GM18867 (cell line): Measurements from ENCODE around the gene BMX.
A peak's percentile ranks its signal among the peaks of the same experiment; 100 is the strongest.

Source experiments
- ATAC-seq: cut with Tn5 transposase; IDR thresholded peaks from one replicate; pipeline ENCODE4 v1.9.1; 2021; ENCODE audit warnings: mild to moderate bottlenecking, moderate library complexity; ENCODE audit not compliant: unreplicated experiment

Gene BMX

DNA sequence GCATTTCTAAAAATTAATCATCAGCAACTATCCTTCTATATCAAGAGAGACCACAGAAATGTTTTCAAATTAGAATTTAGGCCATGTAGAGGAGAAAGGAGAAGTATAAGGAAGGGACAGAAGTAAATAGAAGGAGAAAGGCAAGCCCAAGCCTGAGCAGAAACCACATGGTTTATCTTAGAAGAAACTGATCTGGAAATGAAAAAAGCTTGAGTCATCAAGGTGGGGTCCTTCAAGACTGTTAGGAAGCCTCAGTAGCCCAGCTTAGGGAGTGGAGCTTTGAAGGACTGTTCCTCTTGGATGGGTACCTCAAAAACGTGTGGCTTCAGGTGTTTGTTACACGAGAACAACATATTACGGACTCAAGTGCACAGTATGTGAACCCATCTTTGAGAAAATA is 4.5 kb downstream of the BMX start:
- ATAC-seq, result no peak

DNA sequence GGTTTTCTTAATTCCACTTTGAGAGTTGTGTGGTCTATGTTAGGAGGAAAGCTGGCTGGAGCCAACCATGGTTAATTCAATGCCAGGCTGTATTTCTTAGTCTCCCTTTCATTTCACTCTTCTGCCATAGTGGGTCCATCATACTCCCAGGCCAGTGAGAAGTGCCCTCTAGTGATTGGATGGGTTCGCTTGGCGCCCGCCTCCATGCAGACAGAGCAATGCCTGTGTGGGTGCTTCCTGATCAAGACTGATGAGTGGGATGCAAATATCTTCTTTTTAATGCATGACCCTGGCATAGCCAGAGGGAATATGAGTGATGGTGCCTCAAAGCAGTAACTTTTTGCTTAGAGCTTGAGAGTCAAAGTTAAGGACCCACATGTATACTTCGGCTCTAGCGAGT is 6.4 kb downstream of the BMX start:
- ATAC-seq, result no peak

DNA sequence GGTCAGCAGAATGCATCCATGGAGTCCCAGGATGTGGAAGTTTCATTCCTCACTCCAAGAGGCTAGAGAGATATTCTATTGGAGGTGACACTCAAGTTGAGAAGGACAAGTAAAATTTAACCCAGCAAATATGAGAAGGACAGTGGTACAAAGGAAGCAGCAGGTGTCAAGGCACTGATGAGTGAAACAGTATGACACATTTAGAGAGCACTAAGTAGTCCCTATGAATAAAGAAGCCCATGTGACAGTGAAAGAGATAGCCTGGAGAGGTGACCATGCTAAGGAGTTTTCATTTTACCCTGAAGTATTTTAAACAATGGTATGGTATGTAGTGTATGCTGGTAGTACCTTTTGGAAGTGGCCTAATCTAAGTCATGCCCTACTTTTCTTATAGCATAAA is 9.2 kb downstream of the BMX start:
- ATAC-seq, result no peak

DNA sequence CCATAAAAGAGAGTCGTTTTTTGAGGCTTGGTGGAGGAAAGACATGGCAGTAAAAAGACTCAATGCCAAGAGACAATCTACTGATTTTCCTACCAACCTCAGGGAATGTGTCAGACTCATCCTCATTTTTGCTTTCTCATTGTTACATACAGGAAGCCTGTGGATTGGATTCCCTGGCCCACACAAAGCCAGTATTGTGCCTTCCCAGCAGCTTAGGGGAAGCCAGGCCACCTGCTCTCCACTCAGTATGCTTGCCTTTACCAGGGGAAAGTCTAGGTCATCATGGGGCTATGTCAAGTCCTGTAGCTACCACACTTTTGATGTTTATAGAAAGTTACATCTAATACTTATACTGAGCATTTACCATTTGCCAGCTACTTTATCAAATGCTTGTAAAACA is 11.0 kb downstream of the BMX start:
- ATAC-seq, result no peak

- ATAC-seq, result no peak
Measured at GRCh38 chrX:15512401-15512965, 11.9 kb downstream of the BMX start.

GRCh38 chrX:15514279-15514678 is 13.7 kb downstream of the BMX start:
- ATAC-seq, result no peak

DNA sequence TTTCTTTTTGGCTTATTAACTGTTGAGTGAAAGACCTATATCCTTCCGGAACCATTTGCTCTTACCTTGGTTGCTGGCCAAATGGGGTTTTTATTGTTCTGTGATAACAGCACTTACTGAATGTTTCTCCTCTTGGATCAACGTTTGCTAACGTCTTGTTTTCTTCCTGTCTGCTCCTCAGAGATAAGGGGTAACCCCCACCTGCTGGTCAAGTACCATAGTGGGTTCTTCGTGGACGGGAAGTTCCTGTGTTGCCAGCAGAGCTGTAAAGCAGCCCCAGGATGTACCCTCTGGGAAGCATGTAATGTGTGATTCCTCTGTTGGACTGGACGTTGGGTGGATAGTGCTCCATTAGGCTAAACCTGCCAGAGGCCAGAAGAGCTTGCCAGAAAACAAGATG is 15.3 kb downstream of the BMX start:
- no peak for ATAC-seq

GRCh38 chrX:15522464-15522863 is 21.9 kb downstream of the BMX start:
- ATAC-seq, result no peak

DNA sequence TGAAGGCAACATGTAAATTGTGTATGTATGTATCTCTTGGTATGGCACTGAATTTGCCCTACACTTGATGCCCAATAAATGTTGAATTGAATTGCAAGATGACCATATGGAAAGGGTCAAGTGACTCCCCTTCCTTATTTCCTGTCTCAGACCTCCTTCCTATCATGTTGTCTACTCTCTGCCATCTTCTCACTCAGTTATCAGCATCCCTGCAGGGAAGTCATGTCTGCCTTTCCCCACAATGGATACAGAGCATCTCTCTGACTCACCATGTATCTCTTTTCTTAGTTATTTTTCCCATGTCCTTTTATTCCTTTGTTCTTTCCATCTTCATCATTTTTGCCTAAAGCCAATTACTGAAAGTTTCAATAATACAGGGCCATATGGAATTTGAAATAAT is 22.5 kb downstream of the BMX start:
- no peak for ATAC-seq

- ATAC-seq, result no peak
Measured at GRCh38 chrX:15524417-15524816, 23.8 kb downstream of the BMX start.

- ATAC-seq, result no peak
Measured at GRCh38 chrX:15525664-15526416, 25.2 kb downstream of the BMX start.

GRCh38 chrX:15529165-15529564 is 28.6 kb downstream of the BMX start:
- ATAC-seq, result no peak

DNA sequence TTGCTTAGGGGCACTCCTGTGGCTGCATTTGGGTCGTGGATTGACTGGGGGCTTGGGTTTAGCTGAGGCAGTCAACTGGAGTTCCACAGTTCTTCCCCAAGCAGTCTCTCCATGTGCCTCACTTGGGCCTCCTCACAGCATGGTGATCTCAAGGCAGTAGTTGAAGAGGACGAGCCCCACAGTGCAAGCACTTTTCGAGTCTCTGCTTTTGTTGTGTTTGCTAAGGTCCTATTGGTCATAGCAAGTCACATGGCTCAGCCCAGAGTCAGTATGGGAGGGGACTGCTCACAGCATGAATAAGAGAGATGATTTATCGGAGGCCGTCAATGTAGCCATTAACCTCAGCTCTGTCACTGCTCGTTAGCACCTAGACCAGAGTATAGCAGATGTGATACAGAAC is 29.7 kb downstream of the BMX start:
- ATAC-seq, result no peak

GRCh38 chrX:15546745-15547144 is 46.1 kb downstream of the BMX start:
- ATAC-seq, result no peak

DNA sequence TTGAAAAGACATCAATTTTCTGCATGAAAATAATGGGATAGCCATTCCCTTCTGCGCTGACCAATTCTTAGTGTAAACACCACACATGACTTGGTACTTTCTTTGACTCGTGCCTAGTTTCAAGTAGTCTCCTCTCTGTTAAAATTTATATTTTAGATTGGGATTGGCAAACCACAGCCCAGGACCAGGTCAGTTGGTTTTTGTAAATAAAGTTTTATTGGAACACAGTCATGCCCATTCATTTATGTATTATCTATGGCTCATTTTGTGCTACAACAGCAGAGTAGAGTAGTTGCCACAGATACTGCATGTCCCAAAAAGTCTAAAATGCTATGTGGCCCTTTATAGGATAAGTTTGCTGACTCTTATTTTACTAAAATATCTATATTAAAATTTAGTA is 46.7 kb downstream of the BMX start:
- no peak for ATAC-seq

- no peak for ATAC-seq
Measured at GRCh38 chrX:15549189-15550012, 48.8 kb downstream of the BMX start.

DNA sequence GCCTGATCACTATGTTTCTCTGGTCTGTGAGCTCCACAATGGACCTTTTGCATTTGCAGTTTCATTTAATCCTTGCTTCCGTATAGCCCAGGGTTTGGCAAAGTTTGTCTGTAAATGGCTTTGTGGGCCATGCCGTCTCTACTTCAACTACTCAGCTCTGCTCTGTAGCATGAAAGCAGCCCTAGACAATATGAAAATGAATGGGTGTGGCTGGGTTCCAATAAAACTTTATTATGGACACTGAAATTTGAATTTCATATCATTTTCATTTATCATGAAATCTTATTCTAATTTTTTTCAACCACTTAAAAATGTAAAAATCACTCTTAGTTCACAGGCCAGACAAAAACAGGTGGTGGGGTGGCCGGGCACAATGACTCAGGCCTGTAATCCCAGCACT is 58.6 kb downstream of the BMX start:
- no peak for ATAC-seq

DNA sequence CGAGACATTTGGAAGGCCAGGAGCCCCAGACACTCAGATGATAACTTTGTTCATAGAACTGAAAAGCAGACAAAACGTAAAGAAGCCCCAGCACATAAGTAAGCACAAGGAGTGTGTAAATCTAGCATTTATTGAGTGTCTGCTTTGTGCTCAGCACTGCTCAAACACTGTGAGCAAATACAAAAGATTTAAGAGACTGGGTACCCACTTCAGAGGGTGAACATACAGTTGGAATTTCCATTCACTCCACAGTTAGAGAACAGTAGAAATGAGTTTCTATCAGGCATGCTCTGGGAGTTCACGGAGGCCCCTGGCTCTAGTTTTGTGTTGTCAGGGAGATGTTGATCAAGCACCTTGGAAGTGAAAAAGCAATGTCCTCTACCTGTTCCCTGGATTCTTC is 60.3 kb downstream of the BMX start:
- no peak for ATAC-seq

DNA sequence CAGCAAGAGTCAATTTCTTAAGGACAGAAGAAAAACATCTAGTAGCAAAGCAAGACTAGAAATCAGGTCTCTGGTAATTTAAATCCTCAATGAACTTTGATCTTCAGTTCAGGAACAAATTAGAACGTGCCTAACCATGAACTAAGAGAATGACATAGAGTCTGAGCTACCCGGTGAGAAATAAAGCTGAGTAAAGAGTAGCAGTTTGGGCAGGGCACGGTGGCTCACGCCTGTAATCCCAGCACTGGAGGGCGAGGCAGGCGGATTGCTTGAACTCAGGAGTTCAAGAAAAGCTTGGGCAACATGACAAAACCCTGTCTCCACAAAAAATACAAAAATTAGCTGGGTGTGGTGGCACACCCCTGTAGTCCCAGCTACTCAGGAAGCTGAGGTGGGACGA is 62.4 kb downstream of the BMX start:
- ATAC-seq, result no peak

DNA sequence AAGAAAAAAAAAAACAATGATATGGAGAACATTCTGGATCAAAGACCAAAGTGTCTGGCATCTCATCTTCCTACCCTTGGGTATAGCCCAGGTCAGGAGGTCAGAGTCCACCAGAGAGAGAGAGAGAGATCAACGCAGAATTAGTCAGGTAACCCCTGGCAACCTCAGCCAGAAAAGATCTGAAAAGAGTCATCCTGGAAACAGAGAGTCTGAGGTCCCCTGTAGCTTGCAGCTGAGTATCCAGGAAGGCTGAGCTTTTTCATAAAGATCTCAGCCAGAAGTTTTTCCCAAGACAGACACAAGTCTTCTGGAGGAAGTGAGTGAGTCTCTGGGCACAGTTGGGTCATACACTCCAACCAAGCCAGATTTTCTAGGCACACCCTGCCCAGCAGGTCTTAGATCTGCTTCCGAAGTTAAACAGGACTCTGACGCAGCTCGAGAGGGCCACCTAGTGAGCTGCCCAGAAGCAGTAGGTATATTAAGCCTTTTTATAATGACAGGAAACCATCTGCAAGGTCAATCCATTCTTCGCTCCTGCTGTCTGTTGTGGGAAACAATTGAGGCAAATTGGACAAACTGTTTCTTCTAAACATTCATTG is 64.5 kb downstream of the BMX start:
- ATAC-seq, result peak; percentile 55

- ATAC-seq, result no peak
Measured at GRCh38 chrX:15566244-15566643, 65.6 kb downstream of the BMX start.

DNA sequence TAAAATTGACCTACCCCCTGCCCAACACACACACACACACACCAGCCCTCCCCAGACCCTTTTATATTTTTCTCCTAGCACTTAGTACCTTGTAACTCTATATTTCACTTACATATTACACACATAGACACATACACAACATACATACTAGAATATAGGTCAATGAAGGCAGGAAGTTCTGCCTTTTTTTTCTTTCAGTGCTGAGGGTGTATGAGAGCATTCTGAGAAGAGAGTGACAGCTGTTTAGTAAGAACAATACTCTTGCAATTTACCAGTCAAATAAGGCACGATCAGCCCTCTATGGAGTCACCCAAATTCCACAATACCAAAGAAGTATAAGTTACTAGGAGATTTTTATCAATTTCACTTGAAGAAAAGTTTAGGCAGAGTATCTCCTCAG is 66.7 kb downstream of the BMX start:
- peak; percentile 47 for ATAC-seq
